ENCODE results near the gene CNPY1.

The CNPY1 gene

GRCh38 chr7:155452505-155453295 is 93.7 kb downstream of the CNPY1 start:
- no peak for DNase-seq

GRCh38 chr7:155451840-155452239 is 94.5 kb downstream of the CNPY1 start:
- DNase-seq, result no peak

Measured in right hindlimb (tissue), 1 donor.